ENCODE results near the gene CA12.

GRCh38 chr15:63321462-63321861 lies 60.2 kb downstream of the CA12 start:
- TF ChIP-seq POLR2A (IDR thresholded peaks at IDR 0.05) (no peak), CTCF (IDR thresholded peaks at IDR 0.05) (no peak), POLR2AphosphoS5 (IDR thresholded peaks at IDR 0.05) (no peak)
